SK-N-MC (cell line): ENCODE data around the gene UBE4A.

Experiments
- EZH2 ChIP-seq: fragments of 200-600 bp; sonication (generic); IDR thresholded peaks from one replicate; pipeline ENCODE4 v1.6.1; 2017; ENCODE audit warnings: antibody characterized with exemption
- POLR2AphosphoS5 ChIP-seq: IDR thresholded peaks from 2 replicates; pipeline ENCODE4 v1.6.1; 2012; ENCODE audit warnings: mild to moderate bottlenecking, low read depth, low read length, borderline replicate concordance

GRCh38 chr11:118343248-118343647, 16.2 kb upstream of the UBE4A start:
- no peak for TF ChIP-seq EZH2
- no peak for TF ChIP-seq POLR2AphosphoS5
